HL-60 (cell line): Measurements from ENCODE around the gene NKX2-1.

Source experiments
- DNase-seq, 2 experiments: peaks; one replicate each; pipeline ENCODE4 v3.0.0-alpha.2; 2010 to 2020; ENCODE audit warnings: low read depth in 1 of 2, low spot score in 1 of 2
- H3K27ac ChIP-seq: fragments of 250-450 bp; sonication (Bioruptor Pico); replicated peaks from 2 replicates; pipeline ENCODE4 v1.5.1; 2020; ENCODE audit warnings: mild to moderate bottlenecking, moderate library complexity
- H3K27me3 ChIP-seq: fragments of 250-450 bp; sonication (Bioruptor Pico); 2 replicates; pipeline ENCODE4 v1.5.1; 2021; ENCODE audit warnings: mild to moderate bottlenecking, moderate library complexity; ENCODE audit not compliant: insufficient read depth, poor library complexity, severe bottlenecking
- H3K4me3 ChIP-seq: replicated peaks from 2 replicates; pipeline ENCODE4 v1.5.1; 2011; ENCODE audit warnings: mild to moderate bottlenecking, control low read depth, low read length; ENCODE audit not compliant: insufficient read depth
- CTCF ChIP-seq: IDR thresholded peaks from one replicate; pipeline ENCODE4 v1.5.1; 2011; ENCODE audit warnings: low read length, control low read depth, inconsistent platforms; ENCODE audit not compliant: insufficient read depth
- GABPA ChIP-seq: IDR thresholded peaks from 2 replicates; pipeline ENCODE4 v1.6.1; 2012; ENCODE audit warnings: low read depth
- POLR2AphosphoS5 ChIP-seq: IDR thresholded peaks from 2 replicates; pipeline ENCODE4 v1.6.1; 2012; ENCODE audit warnings: low read depth
- REST ChIP-seq: IDR thresholded peaks from 2 replicates; pipeline ENCODE4 v1.6.1; 2012; ENCODE audit warnings: low read depth; ENCODE audit not compliant: insufficient replicate concordance
- SPI1 ChIP-seq: IDR thresholded peaks from 2 replicates; pipeline ENCODE4 v1.6.1; 2012; ENCODE audit warnings: low read depth, mild to moderate bottlenecking, borderline replicate concordance

Gene NKX2-1

GRCh38 chr14:36517242-36518030 lies 2.6 kb downstream of the NKX2-1 start:
- DNase-seq, result no peak
- Histone ChIP-seq H3K27ac (no peak overlapping the region), H3K4me3 (no peak overlapping the region), H3K27me3 (peaks cover 92% of the 10 kb centered on the region)
- TF ChIP-seq POLR2AphosphoS5 (no peak), CTCF (no peak), GABPA (no peak), SPI1 (no peak)

GRCh38 chr14:36516719-36517241 lies 3.3 kb downstream of the NKX2-1 start:
- no peak for DNase-seq
- TF ChIP-seq CTCF (no peak), GABPA (no peak), POLR2AphosphoS5 (no peak), REST (no peak), SPI1 (no peak)
- peaks cover 92% of the 10 kb centered on the region for H3K27me3 ChIP-seq
- no peak overlapping the region for H3K27ac ChIP-seq
- no peak overlapping the region for H3K4me3 ChIP-seq

GRCh38 chr14:36515896-36516718 lies 3.9 kb downstream of the NKX2-1 start:
- H3K27ac ChIP-seq, result no peak overlapping the region
- no peak for DNase-seq
- TF ChIP-seq REST (no peak), SPI1 (no peak), GABPA (no peak), CTCF (no peak), POLR2AphosphoS5 (no peak)
- H3K27me3 ChIP-seq, result peaks cover 89% of the 10 kb centered on the region
- H3K4me3 ChIP-seq, result no peak overlapping the region
